Raji (cell line): ENCODE data around the gene LSM10.

ENCODE experiments used
- POLR2A ChIP-seq: IDR thresholded peaks from 2 replicates; pipeline ENCODE4 v1.6.1; 2011; ENCODE audit warnings: low read depth, low read length, control low read depth; ENCODE audit not compliant: insufficient read depth

The LSM10 gene

GRCh38 chr1:36380143-36380619 lies 17.5 kb downstream of the LSM10 start:
- no peak for TF ChIP-seq POLR2A

GRCh38 chr1:36377791-36378492 lies 19.8 kb downstream of the LSM10 start:
- no peak for TF ChIP-seq POLR2A

- no peak for TF ChIP-seq POLR2A
Observed at GRCh38 chr1:36372617-36373016, 25.1 kb downstream of the LSM10 start.

DNA sequence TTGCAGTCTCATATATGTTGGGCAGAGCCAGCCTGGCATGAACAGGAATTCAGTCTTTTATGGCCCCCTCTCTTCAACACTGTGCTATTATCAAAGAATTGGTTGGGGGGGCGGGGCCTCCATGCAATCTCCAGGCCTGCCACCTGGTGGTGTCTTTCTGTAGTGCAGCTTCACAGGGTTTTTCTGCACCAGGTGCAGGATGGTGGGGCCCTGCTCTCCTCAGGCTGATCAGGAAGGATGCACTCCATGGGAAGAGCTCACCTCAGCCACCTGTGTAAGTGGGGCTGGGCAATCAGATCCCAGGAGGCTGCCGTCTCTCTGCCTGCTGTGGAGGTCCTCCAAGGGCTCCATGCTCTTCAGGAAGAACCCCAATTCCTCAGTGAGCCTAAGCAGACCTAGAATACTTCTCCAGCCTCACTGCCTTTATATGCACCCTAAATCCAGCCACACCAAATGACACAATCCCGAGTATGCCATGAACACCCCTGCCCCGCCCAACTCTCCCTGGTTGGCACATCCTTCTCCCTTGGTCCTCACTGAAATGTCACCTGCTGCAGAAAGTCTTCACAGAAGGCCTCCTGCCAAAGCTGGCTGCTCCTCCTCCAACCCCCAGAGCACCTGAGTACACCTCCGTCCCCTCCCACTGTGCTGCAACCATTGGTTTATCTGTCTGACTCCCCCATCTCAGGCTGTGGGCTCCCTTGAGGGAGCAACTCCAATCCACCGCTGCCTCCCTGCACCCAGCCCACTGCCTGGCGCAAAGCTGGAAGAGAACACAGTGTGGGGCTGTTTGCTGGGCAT lies 28.4 kb downstream of the LSM10 start:
- no peak for TF ChIP-seq POLR2A

DNA sequence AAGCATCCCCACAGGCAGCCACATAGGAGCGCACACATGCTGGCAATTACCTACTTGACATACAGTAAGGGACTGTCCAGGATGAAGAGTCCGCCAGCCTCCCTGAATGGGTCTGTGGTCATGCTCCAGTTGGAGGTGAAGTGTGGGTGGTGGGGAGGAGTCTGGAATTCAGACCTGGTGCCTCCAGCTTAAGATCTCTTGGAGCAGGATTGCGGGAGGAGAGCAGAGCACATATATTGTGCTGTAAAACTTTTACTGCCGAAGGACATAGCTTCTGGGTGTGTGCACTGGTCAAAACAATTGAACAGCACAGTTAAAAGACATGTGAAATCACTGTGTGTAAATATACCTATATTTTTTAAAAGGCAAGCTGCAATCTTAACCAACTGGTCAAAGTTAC lies 29.9 kb downstream of the LSM10 start:
- no peak for TF ChIP-seq POLR2A

GRCh38 chr1:36367066-36367465 lies 30.6 kb downstream of the LSM10 start:
- no peak for TF ChIP-seq POLR2A

DNA sequence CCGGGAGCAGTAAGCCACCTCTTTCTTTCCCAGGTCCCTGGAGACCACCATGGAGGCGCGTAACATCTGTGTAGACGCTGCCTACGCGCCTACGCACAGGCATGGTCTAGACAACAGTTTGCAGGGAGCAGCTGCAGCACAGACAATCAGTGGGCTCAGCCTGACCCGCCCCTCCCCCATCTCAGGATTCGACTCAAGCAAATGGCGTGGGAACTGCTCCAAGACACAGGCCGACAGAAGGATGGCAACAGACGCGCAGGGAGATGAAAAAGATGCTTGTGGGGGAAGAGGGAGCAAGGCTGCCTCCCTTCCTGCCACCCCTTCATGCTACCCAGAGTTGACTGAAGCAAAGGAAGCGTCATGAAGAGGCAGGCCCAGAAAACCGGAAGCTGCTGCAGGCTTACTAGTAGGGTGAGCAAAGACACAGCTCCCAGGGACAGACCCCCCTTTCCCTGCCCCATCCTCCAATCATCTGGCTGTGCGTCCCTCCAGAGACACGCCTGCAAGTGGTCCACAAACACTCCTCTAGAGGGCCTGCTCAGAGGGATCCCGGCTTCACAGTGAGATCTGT lies 31.5 kb downstream of the LSM10 start:
- TF ChIP-seq POLR2A = no peak

DNA sequence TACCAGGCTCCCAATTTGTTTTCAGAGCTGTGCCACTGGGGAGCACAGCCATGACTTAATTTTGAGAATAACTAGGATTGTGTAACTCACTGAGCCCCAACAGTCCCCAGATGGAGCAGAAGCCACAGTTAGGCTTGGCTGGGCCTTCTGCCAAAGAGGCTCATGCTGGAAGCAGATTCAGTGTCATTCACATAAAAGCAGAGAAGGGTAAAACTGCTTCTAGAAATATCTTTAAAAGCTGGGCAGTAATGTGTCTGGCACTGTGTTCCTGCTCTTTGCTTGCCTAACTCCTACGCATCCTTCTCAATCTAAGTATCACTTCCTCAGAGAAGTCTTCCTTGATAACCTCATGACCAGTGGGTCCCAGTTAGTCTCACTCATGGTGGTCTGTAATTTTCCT lies 32.3 kb downstream of the LSM10 start:
- no peak for TF ChIP-seq POLR2A

GRCh38 chr1:36359911-36360550 lies 37.7 kb downstream of the LSM10 start:
- TF ChIP-seq POLR2A = no peak

DNA sequence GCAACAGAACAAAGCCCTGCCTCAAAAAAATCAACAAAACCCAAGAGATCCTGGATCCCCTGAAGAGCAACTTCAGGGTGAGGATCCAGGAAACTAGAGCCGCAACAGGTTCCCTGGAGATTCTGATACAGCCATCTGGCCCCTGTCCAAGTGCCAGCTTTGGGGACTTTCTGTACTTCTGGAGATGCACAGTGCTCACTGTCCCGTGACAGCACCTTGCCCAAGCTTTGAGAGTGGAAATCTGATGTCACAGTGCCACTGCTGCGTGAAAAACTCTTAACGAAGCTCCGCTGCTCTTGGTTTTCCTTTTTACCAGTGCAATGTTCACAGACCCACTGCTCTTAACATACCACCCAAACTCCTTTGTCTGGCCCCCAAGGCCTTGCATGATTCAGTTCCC lies 38.3 kb downstream of the LSM10 start:
- TF ChIP-seq POLR2A = no peak

DNA sequence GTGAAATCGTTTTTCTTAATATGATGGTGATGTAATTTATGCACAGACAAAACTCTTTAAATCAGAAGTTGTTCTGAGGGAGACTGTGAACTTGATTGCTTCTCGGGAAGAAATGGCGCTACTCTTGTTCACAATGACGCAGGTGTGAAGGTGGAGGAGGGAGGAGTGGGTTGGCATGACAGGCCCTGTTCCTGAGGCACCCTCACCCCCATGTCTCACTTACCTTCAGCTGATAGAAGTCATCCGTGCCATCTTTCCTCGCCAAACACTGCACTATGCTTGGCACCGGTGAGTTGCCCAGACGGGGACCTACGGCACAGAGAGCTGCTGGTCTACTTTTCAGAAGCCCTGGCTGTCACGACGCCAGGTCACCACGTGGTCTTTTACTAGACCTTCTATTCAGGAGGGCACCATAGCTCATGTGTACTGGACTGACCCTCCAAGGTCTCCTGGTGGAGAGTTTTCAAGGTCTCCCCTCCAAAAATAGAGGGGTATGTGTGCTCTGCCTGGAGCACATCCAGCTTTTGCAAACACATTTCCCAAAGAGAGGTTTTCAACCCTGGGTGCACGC lies 39.1 kb downstream of the LSM10 start:
- TF ChIP-seq POLR2A = no peak

DNA sequence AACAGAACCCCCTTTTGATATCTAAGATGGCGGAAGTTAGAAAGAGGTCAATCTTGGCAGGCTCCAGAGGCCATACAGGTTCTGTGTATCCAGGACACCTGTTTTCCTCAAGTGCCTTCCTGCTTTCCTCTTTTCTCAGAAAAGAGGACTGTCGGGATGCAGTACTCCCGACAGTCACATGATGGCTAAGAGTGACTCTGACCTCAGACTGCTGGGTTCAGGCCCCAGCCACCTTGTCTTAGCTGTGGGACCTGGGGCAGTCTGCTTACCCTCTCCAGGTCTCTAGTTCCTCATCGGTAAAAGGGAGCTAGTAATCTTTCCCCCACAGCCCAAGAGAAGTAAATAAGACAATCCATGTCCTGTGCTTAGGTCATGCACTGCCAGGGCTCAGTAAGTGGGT lies 41.9 kb downstream of the LSM10 start:
- no peak for TF ChIP-seq POLR2A

DNA sequence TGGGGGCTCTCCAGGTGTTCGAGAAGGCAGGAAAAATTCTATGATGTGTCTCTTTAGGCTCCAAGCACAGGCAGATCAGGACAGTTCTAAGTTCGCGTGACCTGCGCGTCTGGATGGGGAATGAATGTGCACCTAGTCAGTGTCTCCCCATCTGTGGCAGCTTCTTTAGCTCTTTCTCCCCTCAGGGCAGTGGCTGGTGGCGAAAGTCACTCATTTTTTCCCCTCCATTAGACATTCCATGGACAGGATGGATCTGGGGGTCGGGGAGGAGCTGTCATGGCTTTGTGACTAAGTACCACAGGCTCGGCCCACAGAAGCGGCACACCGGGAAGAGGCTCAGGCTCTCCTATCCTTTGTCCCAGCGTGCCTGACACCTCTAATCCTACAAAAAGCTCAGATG lies 43.2 kb downstream of the LSM10 start:
- no peak for TF ChIP-seq POLR2A

DNA sequence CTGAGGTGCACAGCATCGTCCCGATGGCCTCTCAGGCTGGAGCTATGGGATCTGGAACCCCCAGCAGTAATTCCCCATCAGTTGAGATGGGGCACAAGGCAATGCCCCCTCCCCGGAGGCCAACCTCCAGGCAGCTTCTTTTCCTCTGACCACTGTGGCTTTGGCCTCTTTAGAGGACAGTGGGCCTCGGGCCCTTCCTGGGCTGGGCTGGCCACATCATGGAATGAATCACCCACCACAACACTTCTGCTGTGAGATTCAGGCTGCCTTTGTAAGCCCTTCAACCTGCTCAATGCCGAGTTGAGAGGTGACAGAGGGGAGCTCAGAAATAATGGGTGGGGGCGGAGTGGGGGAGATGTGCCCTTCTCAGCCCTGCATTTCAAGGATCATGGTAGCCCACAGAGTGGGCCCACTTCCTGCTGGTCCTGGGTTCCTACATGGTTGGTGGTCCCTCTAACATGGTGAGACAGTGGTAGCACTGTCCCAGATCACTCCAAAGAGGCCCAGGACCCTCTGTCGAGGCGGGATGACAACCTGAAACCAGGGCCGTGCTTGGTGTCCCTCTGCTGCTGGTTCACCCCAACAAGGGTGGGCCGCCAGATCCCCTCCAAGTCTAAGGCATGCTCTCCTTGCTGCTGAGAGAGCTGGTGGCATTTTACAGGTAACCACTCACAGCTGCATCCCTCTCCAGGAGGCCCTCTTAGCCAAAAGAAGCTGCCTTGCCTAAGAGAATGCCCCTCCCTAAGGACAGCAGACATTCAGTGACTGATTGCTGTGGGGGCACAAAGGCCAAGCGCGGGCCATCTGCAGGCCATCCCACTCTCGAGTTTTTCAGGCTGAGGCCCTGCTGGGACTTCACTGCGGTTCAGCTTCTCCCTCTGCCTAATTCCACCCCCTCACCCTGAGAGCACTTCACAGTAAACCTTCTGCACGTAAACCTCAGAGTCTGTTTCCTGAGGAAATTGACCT lies 44.5 kb downstream of the LSM10 start:
- no peak for TF ChIP-seq POLR2A
